ENCODE measurements around the gene VCL.

DNA sequence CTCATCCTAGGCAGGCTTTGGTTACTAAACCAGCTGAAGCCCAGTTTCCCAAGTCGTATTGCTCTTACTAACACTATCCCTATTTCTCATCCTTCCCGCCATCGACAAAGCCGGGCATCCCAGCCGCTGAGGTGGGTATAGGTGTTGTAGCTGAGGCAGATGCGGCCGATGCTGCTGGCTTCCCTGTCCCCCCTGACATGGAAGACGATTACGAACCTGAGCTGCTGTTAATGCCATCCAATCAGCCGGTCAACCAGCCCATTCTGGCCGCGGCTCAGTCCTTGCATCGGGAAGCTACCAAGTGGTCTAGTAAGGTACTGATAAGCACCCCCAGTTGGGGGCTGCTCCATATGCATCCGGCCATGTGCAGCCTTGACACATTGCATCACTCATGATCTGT lies 113.9 kb downstream of the VCL start:
- TF ChIP-seq EZH2 (IDR thresholded peaks at IDR 0.05; ENCODE audit: low read length, missing control alignments): no peak
- TF ChIP-seq, protein P1, sequence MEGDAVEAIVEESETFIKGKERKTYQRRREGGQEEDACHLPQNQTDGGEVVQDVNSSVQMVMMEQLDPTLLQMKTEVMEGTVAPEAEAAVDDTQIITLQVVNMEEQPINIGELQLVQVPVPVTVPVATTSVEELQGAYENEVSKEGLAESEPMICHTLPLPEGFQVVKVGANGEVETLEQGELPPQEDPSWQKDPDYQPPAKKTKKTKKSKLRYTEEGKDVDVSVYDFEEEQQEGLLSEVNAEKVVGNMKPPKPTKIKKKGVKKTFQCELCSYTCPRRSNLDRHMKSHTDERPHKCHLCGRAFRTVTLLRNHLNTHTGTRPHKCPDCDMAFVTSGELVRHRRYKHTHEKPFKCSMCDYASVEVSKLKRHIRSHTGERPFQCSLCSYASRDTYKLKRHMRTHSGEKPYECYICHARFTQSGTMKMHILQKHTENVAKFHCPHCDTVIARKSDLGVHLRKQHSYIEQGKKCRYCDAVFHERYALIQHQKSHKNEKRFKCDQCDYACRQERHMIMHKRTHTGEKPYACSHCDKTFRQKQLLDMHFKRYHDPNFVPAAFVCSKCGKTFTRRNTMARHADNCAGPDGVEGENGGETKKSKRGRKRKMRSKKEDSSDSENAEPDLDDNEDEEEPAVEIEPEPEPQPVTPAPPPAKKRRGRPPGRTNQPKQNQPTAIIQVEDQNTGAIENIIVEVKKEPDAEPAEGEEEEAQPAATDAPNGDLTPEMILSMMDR (conservative IDR thresholded peaks at IDR 0.05 in 1 of 2, IDR thresholded peaks at IDR 0.05 in 1 of 2; ENCODE audit: low read depth in 1 of 2, low read length in 2 of 2): no peak
